Mesendoderm (in vitro differentiated cells): ENCODE measurements around the gene MAP2K3.
"Not testable (repeated sequence)": the region's sequence is repeated elsewhere in the genome, so short reads cannot be mapped to it uniquely, and the experiment has no call there.

Experiments
- DNase-seq: peaks from one replicate; pipeline ENCODE4 v3.0.0; 2013
- H2AK5ac ChIP-seq: 2 replicates; pipeline ENCODE4 v1.6.1; 2013; ENCODE audit warnings: low read length, inconsistent platforms
- H2BK120ac ChIP-seq: 2 replicates; pipeline ENCODE4 v1.6.1; 2013; ENCODE audit warnings: low read depth, mild to moderate bottlenecking, low read length, moderate library complexity, mixed read lengths
- H2BK15ac ChIP-seq: replicated peaks from 2 replicates; pipeline ENCODE4 v1.6.1; 2013; ENCODE audit warnings: low read depth, mild to moderate bottlenecking, moderate library complexity
- H2BK5ac ChIP-seq: 2 replicates; pipeline ENCODE4 v1.6.1; 2013; ENCODE audit warnings: low read length, inconsistent platforms
- H3K18ac ChIP-seq: 2 replicates; pipeline ENCODE4 v1.6.1; 2013; ENCODE audit warnings: mild to moderate bottlenecking, low read length, mixed read lengths
- H3K23ac ChIP-seq: one replicate; pipeline ENCODE4 v1.6.1; 2013; ENCODE audit warnings: low read length
- H3K27ac ChIP-seq: 2 replicates; pipeline ENCODE4 v1.5.1; 2013; ENCODE audit warnings: low read depth, mild to moderate bottlenecking, inconsistent platforms, low read length, moderate library complexity
- H3K27me3 ChIP-seq: 2 replicates; pipeline ENCODE4 v1.6.1; 2013; ENCODE audit warnings: low read length, control low read depth, mild to moderate bottlenecking, inconsistent platforms; ENCODE audit not compliant: insufficient read depth, poor library complexity
- H3K36me3 ChIP-seq: 2 replicates; pipeline ENCODE4 v1.6.1; 2013; ENCODE audit warnings: low read length, inconsistent platforms; ENCODE audit not compliant: control insufficient read depth, insufficient read depth
- H3K4ac ChIP-seq: one replicate; pipeline ENCODE4 v1.6.1; 2013; ENCODE audit warnings: low read depth, mild to moderate bottlenecking, low read length, moderate library complexity
- H3K4me1 ChIP-seq: 2 replicates; pipeline ENCODE4 v1.6.1; 2013; ENCODE audit warnings: low read depth, low read length, inconsistent platforms; ENCODE audit not compliant: control insufficient read depth
- H3K4me2 ChIP-seq: 2 replicates; pipeline ENCODE4 v1.6.1; 2013; ENCODE audit warnings: low read length
- H3K4me3 ChIP-seq: 2 replicates; pipeline ENCODE4 v1.5.1; 2013; ENCODE audit warnings: mild to moderate bottlenecking, low read length
- H3K56ac ChIP-seq: one replicate; pipeline ENCODE4 v1.6.1; 2013; ENCODE audit warnings: low read length
- H3K79me1 ChIP-seq: 2 replicates; pipeline ENCODE4 v1.6.1; 2013; ENCODE audit warnings: low read length, inconsistent platforms
- H3K79me2 ChIP-seq: 2 replicates; pipeline ENCODE4 v1.6.1; 2013; ENCODE audit warnings: mild to moderate bottlenecking, low read length; ENCODE audit not compliant: control insufficient read depth, insufficient read depth
- H3K9ac ChIP-seq: 2 replicates; pipeline ENCODE4 v1.6.1; 2013; ENCODE audit warnings: low read length, inconsistent platforms
- H4K5ac ChIP-seq: one replicate; pipeline ENCODE4 v1.6.1; 2013; ENCODE audit warnings: low read length
- H4K8ac ChIP-seq: one replicate; pipeline ENCODE4 v1.6.1; 2013; ENCODE audit warnings: low read depth, mild to moderate bottlenecking, control low read depth, low read length, moderate library complexity
- WGBS: extraction: QIAGEN DNeasy Blood & Tissue Kit; methylation state at CpG from one replicate; pipeline ENCODE4 v1.1.7; 2013; ENCODE audit warnings: low lambda C conversion rate, missing lambda C conversion rate; ENCODE audit not compliant: insufficient coverage; ENCODE audit errors: extremely low coverage; 5-methylcytosine and 5-hydroxymethylcytosine counted together

The MAP2K3 gene

DNA sequence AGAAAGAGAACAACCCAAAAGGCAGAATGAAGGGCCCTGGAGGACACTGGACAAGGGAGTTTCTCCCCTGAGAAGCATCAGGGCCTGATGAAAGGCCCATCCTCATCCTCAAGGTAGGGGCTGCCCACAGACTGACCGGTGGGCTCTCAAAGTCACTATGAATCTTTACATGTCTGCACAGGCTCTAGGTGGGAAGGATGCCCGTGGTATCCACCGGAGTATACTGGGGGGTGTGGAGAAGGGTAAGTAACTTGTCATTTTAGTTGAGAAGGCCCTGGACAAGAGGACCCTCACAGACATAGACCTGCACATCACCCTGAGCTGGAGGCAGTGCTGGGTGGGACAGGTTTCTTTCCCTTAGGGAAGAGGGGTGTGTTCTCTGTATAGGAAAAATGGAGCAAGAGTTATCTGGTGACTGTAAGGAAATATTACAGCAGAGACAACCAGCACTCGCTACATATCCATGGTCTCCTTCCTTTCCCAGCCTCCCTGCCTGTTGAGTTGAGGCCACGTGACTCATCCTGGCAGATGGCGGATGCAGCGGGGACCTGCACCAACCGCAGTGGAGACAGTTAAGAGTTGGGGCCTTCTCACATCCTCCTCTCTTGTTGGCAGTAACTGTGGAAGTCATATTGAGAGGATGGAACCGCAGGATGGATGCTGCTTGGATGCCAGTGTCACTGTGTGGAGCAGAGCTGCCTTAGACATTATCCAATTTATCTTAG, 46.1 kb downstream of the MAP2K3 start:
- Histone ChIP-seq H3K9ac (no peak overlapping the region), H2BK15ac (no peak overlapping the region), H3K4ac (no peak overlapping the region), H3K18ac (no peak overlapping the region), H4K8ac (no peak overlapping the region), H2BK120ac (no peak overlapping the region), H2BK5ac (no peak overlapping the region), H3K56ac (no peak overlapping the region), H3K36me3 (no peaks in the 10 kb centered on the region), H3K79me2 (no peaks in the 10 kb centered on the region), H2AK5ac (no peak overlapping the region), H3K4me2 (no peak overlapping the region), H3K4me1 (no peaks in the 10 kb centered on the region), H3K27me3 (no peaks in the 10 kb centered on the region), H3K27ac (no peak overlapping the region), H3K23ac (no peak overlapping the region), H4K5ac (no peak overlapping the region), H3K79me1 (no peaks in the 10 kb centered on the region), H3K4me3 (no peak overlapping the region)
- no peak for DNase-seq
- no CpG with 5 or more reads among the region's 9 CpGs for WGBS

DNA sequence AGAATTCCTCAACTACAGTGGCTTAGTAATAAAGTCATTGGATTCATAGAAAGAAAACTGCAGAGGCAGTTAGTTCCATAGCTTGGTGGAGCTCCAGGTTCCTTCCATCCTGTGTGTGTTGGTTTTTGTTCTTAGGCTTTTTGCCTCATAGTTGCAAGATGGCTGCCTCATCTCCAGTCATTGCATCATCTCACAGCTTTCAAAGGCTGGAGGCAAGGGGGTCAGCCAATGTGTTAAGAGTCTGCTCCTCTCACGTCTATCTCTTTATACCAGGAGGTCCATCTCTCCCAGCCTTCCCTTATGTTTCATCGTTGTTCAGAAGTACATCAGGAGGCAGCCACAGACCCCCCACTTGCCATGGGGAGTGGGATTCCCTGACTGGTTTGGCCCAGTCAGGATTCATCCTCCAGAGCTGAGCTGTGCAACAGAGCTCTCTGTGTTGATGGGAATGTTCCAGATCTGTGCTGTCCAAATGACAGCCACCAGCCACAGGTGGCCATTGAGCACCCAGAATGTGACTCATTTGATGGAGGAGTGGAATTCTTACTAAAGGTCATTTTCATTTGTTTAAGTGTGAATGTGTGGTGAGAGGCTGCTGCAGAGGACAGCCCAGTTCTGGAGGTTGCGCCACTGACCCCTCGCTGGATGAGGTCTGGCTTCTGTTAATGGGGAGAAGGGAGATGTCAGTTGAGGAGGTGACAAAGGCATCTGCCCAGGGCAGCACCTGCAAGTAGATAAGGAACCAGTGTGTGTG, 52.2 kb downstream of the MAP2K3 start:
- not testable (repeated sequence) for H3K27me3 ChIP-seq, H4K5ac ChIP-seq, H3K4me3 ChIP-seq, H2BK15ac ChIP-seq, H4K8ac ChIP-seq, H3K4me2 ChIP-seq, H3K36me3 ChIP-seq, H3K18ac ChIP-seq, H3K27ac ChIP-seq, DNase-seq, H2BK5ac ChIP-seq, H3K9ac ChIP-seq, H3K23ac ChIP-seq, H3K4me1 ChIP-seq, H2BK120ac ChIP-seq, H3K4ac ChIP-seq, H3K79me2 ChIP-seq, H3K56ac ChIP-seq, H2AK5ac ChIP-seq, H3K79me1 ChIP-seq
- no CpG with 5 or more reads among the region's 4 CpGs for WGBS

DNA sequence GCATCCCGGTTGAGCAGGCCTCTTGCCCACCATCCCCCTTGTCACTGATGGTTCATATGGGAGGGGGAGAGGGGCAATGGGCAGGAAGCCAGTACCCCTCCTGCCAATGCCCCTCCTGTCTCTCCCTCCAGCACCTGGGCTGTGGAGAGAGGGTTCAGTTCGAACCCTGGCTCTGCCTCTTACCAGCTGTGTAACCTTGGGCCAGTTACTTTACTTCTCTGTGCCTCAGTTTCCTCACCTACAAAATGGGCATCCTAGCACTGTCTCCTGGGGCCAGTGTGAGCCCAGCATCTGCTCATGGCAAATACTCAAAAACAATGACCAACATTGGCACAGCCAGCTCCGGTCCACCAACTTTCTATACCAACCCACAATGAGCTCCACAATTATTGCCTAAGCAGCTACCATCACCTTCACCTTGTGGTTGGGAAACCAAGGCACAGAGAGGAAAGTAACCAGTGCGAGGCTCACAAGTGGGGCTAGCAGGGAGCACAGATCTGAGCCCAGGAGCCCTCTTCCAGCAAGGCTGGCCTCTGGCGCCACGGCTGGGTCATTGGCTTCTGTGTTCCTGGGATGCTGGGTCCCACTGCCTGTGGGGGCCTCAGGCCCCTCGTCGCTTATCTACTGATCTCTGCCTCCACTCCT, 53.6 kb downstream of the MAP2K3 start:
- not testable (repeated sequence) for H3K4ac ChIP-seq, H3K56ac ChIP-seq
- WGBS = no CpG with 5 or more reads among the region's 8 CpGs

DNA sequence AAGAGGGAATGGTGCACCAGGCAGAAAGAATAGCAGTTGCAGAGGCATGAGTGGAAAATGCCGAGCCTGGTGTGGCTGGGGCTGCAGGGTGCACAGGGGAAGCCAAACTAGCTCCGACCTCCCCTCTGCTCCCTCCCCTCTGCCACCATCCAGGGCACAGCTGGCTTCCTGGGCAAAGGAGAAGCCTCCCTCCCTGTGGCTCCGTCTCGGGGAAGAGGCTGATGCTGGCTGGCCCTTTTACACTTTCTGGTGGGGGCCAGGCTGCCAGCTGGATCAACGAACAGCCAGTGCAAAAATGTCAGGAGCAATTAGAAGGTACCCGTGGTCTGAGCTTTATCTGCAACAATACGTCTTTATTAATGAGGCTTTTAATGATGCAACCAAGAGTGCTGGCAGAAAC, 54.5 kb downstream of the MAP2K3 start:
- H3K9ac ChIP-seq = no peak overlapping the region
- H4K5ac ChIP-seq = no peak overlapping the region
- H4K8ac ChIP-seq = no peak overlapping the region
- H3K23ac ChIP-seq = no peak overlapping the region
- no peak overlapping the region for H2BK15ac ChIP-seq
- DNase-seq = no peak
- whole genome bisulfite sequencing = no CpG with 5 or more reads among the region's 7 CpGs
- H3K36me3 ChIP-seq = no peaks in the 10 kb centered on the region
- H3K4ac ChIP-seq = no peak overlapping the region
- no peaks in the 10 kb centered on the region for H3K79me2 ChIP-seq
- H2AK5ac ChIP-seq = no peak overlapping the region
- no peak overlapping the region for H2BK5ac ChIP-seq
- H3K18ac ChIP-seq = no peak overlapping the region
- H3K4me3 ChIP-seq = no peak overlapping the region
- no peak overlapping the region for H3K56ac ChIP-seq
- no peaks in the 10 kb centered on the region for H3K4me1 ChIP-seq
- no peak overlapping the region for H3K4me2 ChIP-seq
- no peaks in the 10 kb centered on the region for H3K27me3 ChIP-seq
- H3K27ac ChIP-seq = no peak overlapping the region
- H3K79me1 ChIP-seq = no peaks in the 10 kb centered on the region
- H2BK120ac ChIP-seq = no peak overlapping the region

More for the DNA sequence above, 53.6 kb downstream of the MAP2K3 start:
- not testable (repeated sequence) for H2AK5ac ChIP-seq, H3K79me2 ChIP-seq, H3K27ac ChIP-seq, DNase-seq, H3K27me3 ChIP-seq, H3K79me1 ChIP-seq, H2BK5ac ChIP-seq, H3K18ac ChIP-seq, H3K36me3 ChIP-seq, H3K23ac ChIP-seq, H3K9ac ChIP-seq, H2BK15ac ChIP-seq, H3K4me3 ChIP-seq, H3K4me2 ChIP-seq, H3K4me1 ChIP-seq, H4K8ac ChIP-seq, H2BK120ac ChIP-seq, H4K5ac ChIP-seq

DNA sequence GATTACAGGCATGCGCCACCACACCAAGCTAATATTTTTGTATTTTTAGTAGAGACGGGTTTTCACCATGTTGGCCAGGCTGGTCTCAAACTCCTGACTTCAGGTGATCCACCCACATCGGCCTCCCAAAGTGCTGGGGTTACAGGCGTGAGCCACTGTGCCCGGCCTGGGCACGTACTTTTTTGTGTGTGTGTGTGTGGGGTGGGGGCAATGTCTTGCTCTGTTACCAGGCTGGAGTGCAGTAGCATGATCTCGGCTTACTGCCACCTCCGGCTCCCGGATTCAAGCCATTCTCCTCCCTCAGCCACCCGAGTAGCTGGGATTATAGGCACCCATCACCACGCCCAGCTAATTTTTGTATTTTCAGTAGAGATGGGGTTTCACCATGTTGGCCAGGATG, 55.1 kb downstream of the MAP2K3 start:
- not testable (repeated sequence) for H3K23ac ChIP-seq, H3K79me1 ChIP-seq, H3K4me2 ChIP-seq, H3K18ac ChIP-seq, H4K8ac ChIP-seq, H3K36me3 ChIP-seq, H3K27ac ChIP-seq, H2BK120ac ChIP-seq, H3K56ac ChIP-seq, H3K4ac ChIP-seq, H4K5ac ChIP-seq, H2BK15ac ChIP-seq, H3K4me1 ChIP-seq, H2AK5ac ChIP-seq, H2BK5ac ChIP-seq, H3K79me2 ChIP-seq, DNase-seq, H3K9ac ChIP-seq, H3K27me3 ChIP-seq, H3K4me3 ChIP-seq
- no CpG with 5 or more reads among the region's 11 CpGs for WGBS
